NCI-H69 (cell line): ENCODE measurements around the gene KRTAP2-1.
"Not testable (repeated sequence)": the region's sequence is repeated elsewhere in the genome, so short reads cannot be mapped to it uniquely, and the experiment has no call there.

Experiments
- DNase-seq: peaks from one replicate; lab custom pipeline; 2025; lab: John Stamatoyannopoulos, UW

KRTAP2-1 gene

GRCh38 chr17:41057547-41057946 lies 10.4 kb upstream of the KRTAP2-1 start:
- DNase-seq, result no peak

- not testable (repeated sequence) for DNase-seq
These were observed 8.0 kb upstream of the KRTAP2-1 start, which contains the start of gene KRTAP2-2 for GRCh38 chr17:41055130-41055529. Gene KRTAP2-2, minus strand, starts transcription at chr17:41055230. Its CDS starts 19 bp downstream, at chr17:41055211.

GRCh38 chr17:41054556-41054955 lies 7.4 kb upstream of the KRTAP2-1 start:
- not testable (repeated sequence) for DNase-seq

GRCh38 chr17:41054025-41054424 lies 6.9 kb upstream of the KRTAP2-1 start:
- DNase-seq, result no peak

- no peak for DNase-seq
These were observed 5.5 kb upstream of the KRTAP2-1 start for GRCh38 chr17:41052566-41052965.

GRCh38 chr17:41049110-41049509 lies 2.0 kb upstream of the KRTAP2-1 start:
- DNase-seq, result no peak

GRCh38 chr17:41048441-41048840 lies 1.3 kb upstream of the KRTAP2-1 start:
- DNase-seq, result no peak

GRCh38 chr17:41042953-41043352 lies 4.2 kb downstream of the KRTAP2-1 start:
- DNase-seq, result no peak

GRCh38 chr17:41040783-41041571 lies 6.1 kb downstream of the KRTAP2-1 start, which contains the start of gene KRTAP1-1:
Gene KRTAP1-1, minus strand, starts transcription at chr17:41041450. Its CDS starts 53 bp downstream, at chr17:41041397.
- peak; percentile 83 for DNase-seq

- no peak for DNase-seq
These were observed 9.2 kb downstream of the KRTAP2-1 start for GRCh38 chr17:41037853-41038350.

- DNase-seq, result peak; percentile 86
These were observed 12.7 kb downstream of the KRTAP2-1 start, which contains the start of gene KRTAP1-3 for GRCh38 chr17:41034346-41034935. Gene KRTAP1-3, minus strand, starts transcription at chr17:41034874. Its CDS starts 53 bp downstream, at chr17:41034821.

GRCh38 chr17:41029633-41030245 lies 17.4 kb downstream of the KRTAP2-1 start, which contains the start of gene KRTAP1-4:
Gene KRTAP1-4, minus strand, starts transcription at chr17:41030195. Its CDS starts 117 bp downstream, at chr17:41030078.
- DNase-seq, result peak; percentile 53

GRCh38 chr17:41026715-41027471 lies 20.2 kb downstream of the KRTAP2-1 start, which contains the start of gene KRTAP1-5:
Gene KRTAP1-5, minus strand, starts transcription at chr17:41027208. Its CDS starts 53 bp downstream, at chr17:41027155.
- DNase-seq, result peak; percentile 38

- DNase-seq, result no peak
These were observed 22.4 kb downstream of the KRTAP2-1 start for GRCh38 chr17:41024697-41025096.

GRCh38 chr17:41020336-41020735 lies 26.8 kb downstream of the KRTAP2-1 start:
- DNase-seq, result peak; percentile 38

- DNase-seq, result no peak
These were observed 27.7 kb downstream of the KRTAP2-1 start for GRCh38 chr17:41019415-41019814.

- no peak for DNase-seq
These were observed 28.6 kb downstream of the KRTAP2-1 start for GRCh38 chr17:41018541-41018940.

GRCh38 chr17:41016578-41017215 lies 30.4 kb downstream of the KRTAP2-1 start:
- DNase-seq, result no peak

- DNase-seq, result no peak
These were observed 31.7 kb downstream of the KRTAP2-1 start for GRCh38 chr17:41015454-41015853.

- peak; percentile 35 for DNase-seq
These were observed 33.5 kb downstream of the KRTAP2-1 start for GRCh38 chr17:41013606-41014005.

- DNase-seq, result no peak
These were observed 33.9 kb downstream of the KRTAP2-1 start for GRCh38 chr17:41013181-41013580.
